Endothelial cell of umbilical vein (primary cell): ENCODE measurements around the gene TMEM131.
A peak's percentile ranks its signal among the peaks of the same experiment; 100 is the strongest.

Experiments
- CTCF ChIP-seq, 2 donors: IDR thresholded peaks; 1 replicate in 1 of 2; 2 replicates in 1 of 2; pipeline ENCODE4 v1.5.1; 2011; ENCODE audit warnings: low read length in 2 of 2, mild to moderate bottlenecking in 2 of 2, moderate library complexity in 2 of 2, control low read depth in 1 of 2, inconsistent platforms in 1 of 2, low read depth in 1 of 2; ENCODE audit not compliant: insufficient read depth in 1 of 2; ENCODE audit errors: extremely low read depth in 1 of 2
- FOS ChIP-seq: IDR thresholded peaks from 2 replicates; pipeline ENCODE4 v1.6.1; 2011; ENCODE audit warnings: mild to moderate bottlenecking, low read length, moderate library complexity, borderline replicate concordance; ENCODE audit not compliant: insufficient read depth
- JUN ChIP-seq: IDR thresholded peaks from 2 replicates; pipeline ENCODE4 v1.6.1; 2011; ENCODE audit warnings: borderline replicate concordance, low read depth; ENCODE audit not compliant: insufficient read length, insufficient read depth
- POLR2A ChIP-seq: IDR thresholded peaks from 2 replicates; pipeline ENCODE4 v1.6.1; 2012; ENCODE audit warnings: low read depth, mild to moderate bottlenecking, control low read depth, low read length

GRCh38 chr2:97995734-97996624, at the start of gene TMEM131:
- TF ChIP-seq JUN (no peak), CTCF (IDR thresholded peaks at IDR 0.05; ENCODE audit: extremely low read depth in 1 of 2, insufficient read depth in 1 of 2, low read depth in 1 of 2, low read length in 2 of 2) (no peak), POLR2A (peak; percentile 69), FOS (no peak)
